ENCODE measurements around the gene TXNDC17.

DNA sequence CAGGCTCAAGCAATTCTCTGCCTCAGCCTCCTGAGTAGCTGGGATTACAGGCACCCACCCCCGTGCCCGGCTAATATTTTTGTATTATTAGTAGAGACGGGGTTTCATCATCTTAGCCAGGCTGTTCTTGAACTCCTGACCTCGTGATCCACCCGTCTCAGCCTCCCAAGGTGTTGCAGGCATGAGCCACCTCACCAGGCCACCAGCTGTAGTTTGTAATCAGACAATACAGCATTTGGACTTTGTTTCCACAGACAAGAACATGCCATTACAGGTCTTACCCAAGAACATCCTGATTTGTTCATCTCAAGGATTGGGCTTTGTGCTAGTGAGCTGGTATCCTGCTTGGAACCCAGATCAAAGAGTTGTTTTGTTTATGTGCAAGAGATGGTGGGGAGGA lies 40.8 kb downstream of the TXNDC17 start:
- no peak for TF ChIP-seq TRIM28 (IDR thresholded peaks at IDR 0.05; ENCODE audit: borderline replicate concordance, low read length)
- TF ChIP-seq, protein P1, sequence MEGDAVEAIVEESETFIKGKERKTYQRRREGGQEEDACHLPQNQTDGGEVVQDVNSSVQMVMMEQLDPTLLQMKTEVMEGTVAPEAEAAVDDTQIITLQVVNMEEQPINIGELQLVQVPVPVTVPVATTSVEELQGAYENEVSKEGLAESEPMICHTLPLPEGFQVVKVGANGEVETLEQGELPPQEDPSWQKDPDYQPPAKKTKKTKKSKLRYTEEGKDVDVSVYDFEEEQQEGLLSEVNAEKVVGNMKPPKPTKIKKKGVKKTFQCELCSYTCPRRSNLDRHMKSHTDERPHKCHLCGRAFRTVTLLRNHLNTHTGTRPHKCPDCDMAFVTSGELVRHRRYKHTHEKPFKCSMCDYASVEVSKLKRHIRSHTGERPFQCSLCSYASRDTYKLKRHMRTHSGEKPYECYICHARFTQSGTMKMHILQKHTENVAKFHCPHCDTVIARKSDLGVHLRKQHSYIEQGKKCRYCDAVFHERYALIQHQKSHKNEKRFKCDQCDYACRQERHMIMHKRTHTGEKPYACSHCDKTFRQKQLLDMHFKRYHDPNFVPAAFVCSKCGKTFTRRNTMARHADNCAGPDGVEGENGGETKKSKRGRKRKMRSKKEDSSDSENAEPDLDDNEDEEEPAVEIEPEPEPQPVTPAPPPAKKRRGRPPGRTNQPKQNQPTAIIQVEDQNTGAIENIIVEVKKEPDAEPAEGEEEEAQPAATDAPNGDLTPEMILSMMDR (tag by site-specific recombination; IDR thresholded peaks at IDR 0.05) = no peak
- TF ChIP-seq ZNF623 (tag by site-specific recombination; IDR thresholded peaks at IDR 0.05) = no peak
- TF ChIP-seq ZNF274 (IDR thresholded peaks at IDR 0.05; ENCODE audit: low read length) = no peak
- TF ChIP-seq ZNF274 (tag by site-specific recombination; IDR thresholded peaks at IDR 0.05; ENCODE audit: borderline replicate concordance) = no peak
- TF ChIP-seq ZNF24 (tag by site-specific recombination; IDR thresholded peaks at IDR 0.05) = no peak
- TF ChIP-seq ZNF324 (tag by site-specific recombination; IDR thresholded peaks at IDR 0.05) = no peak
- TF ChIP-seq ZNF658 (tag by site-specific recombination; IDR thresholded peaks at IDR 0.05) = no peak
- TF ChIP-seq ZNF785 (tag by site-specific recombination; IDR thresholded peaks at IDR 0.05) = no peak
- no peak for TF ChIP-seq ZNF530 (tag by site-specific recombination; IDR thresholded peaks at IDR 0.05; ENCODE audit: low read depth)
- TF ChIP-seq ZNF426 (tag by site-specific recombination; IDR thresholded peaks at IDR 0.05) = no peak
- TF ChIP-seq ZBTB10 (tag by site-specific recombination; IDR thresholded peaks at IDR 0.05) = no peak
